HepG2 (cell line): Measurements from ENCODE around the gene IL32. TPM values are rescaled to one million over a fixed set of nuclear protein-coding genes. Genes with fewer than 3 reads are reported as not detected.
A peak's percentile ranks its signal among the peaks of the same experiment; 100 is the strongest.

ENCODE experiments used
- CCDC6 ChIP-seq: sonication (generic); formaldehyde crosslinking; IDR thresholded peaks from 2 replicates; pipeline ENCODE4 v1.8.1; 2022; ENCODE audit warnings: mild to moderate bottlenecking, missing genetic modification reagents, moderate library complexity
- CENPBD1 ChIP-seq: sonication (generic); formaldehyde crosslinking; IDR thresholded peaks from 2 replicates; pipeline ENCODE4 v1.8.0; 2022; ENCODE audit warnings: missing genetic modification reagents, low read depth, mild to moderate bottlenecking, borderline replicate concordance
- GATA4 ChIP-seq: sonication (generic); IDR thresholded peaks from 2 replicates; pipeline ENCODE4 v1.6.1; 2016; ENCODE audit warnings: antibody characterized with exemption, low read depth, borderline replicate concordance
- HNF1B ChIP-seq: sonication (generic); formaldehyde crosslinking; IDR thresholded peaks from 2 replicates; pipeline ENCODE4 v1.5.1; 2020; ENCODE audit warnings: mild to moderate bottlenecking, moderate library complexity, missing genetic modification reagents
- IRX3 ChIP-seq: sonication (generic); formaldehyde crosslinking; IDR thresholded peaks from 2 replicates; pipeline ENCODE4 v1.8.1; 2023; ENCODE audit warnings: mild to moderate bottlenecking, low read depth, missing genetic modification reagents, borderline replicate concordance
- KMT2A ChIP-seq: sonication (generic); formaldehyde crosslinking; IDR thresholded peaks from 2 replicates; pipeline ENCODE4 v1.4.0; 2020; ENCODE audit warnings: missing genetic modification reagents
- LRRFIP1 ChIP-seq: sonication (generic); formaldehyde crosslinking; conservative IDR thresholded peaks from 2 replicates; pipeline ENCODE4 v1.4.0; 2020; ENCODE audit warnings: missing genetic modification reagents
- MTF1 ChIP-seq: sonication (generic); formaldehyde crosslinking; IDR thresholded peaks from 2 replicates; pipeline ENCODE4 v1.5.0; 2020; ENCODE audit warnings: missing genetic modification reagents
- ONECUT2 ChIP-seq: sonication (generic); formaldehyde crosslinking; IDR thresholded peaks from 2 replicates; pipeline ENCODE4 v1.4.0; 2020; ENCODE audit warnings: missing genetic modification reagents
- TRAFD1 ChIP-seq: sonication (generic); formaldehyde crosslinking; IDR thresholded peaks from 2 replicates; pipeline ENCODE4 v1.5.1; 2020; ENCODE audit warnings: missing genetic modification reagents, mild to moderate bottlenecking, borderline replicate concordance
- TSC22D2 ChIP-seq: sonication (generic); formaldehyde crosslinking; IDR thresholded peaks from 2 replicates; pipeline ENCODE4 v1.5.1; 2020; ENCODE audit warnings: missing genetic modification reagents, mild to moderate bottlenecking, borderline replicate concordance
- ZBTB7B ChIP-seq: sonication (generic); formaldehyde crosslinking; IDR thresholded peaks from 2 replicates; pipeline ENCODE4 v1.4.0; 2020; ENCODE audit warnings: missing genetic modification reagents
- ZFP41 ChIP-seq: sonication (generic); formaldehyde crosslinking; IDR thresholded peaks from 2 replicates; pipeline ENCODE4 v1.4.0; 2020; ENCODE audit warnings: mild to moderate bottlenecking, missing genetic modification reagents, borderline replicate concordance
- ZGPAT ChIP-seq: IDR thresholded peaks from 2 replicates; pipeline ENCODE4 v1.6.1; 2016; ENCODE audit warnings: mild to moderate bottlenecking
- ZNF138 ChIP-seq: sonication (generic); formaldehyde crosslinking; IDR thresholded peaks from 2 replicates; pipeline ENCODE4 v1.5.0; 2020; ENCODE audit warnings: mild to moderate bottlenecking, low read depth, missing genetic modification reagents
- ZNF33A ChIP-seq: sonication (generic); formaldehyde crosslinking; IDR thresholded peaks from 2 replicates; pipeline ENCODE4 v1.5.1; 2020; ENCODE audit warnings: missing genetic modification reagents, mild to moderate bottlenecking, moderate library complexity, borderline replicate concordance
- ZNF432 ChIP-seq: sonication (generic); formaldehyde crosslinking; IDR thresholded peaks from 2 replicates; pipeline ENCODE4 v1.5.0; 2020; ENCODE audit warnings: missing genetic modification reagents, mild to moderate bottlenecking, borderline replicate concordance
- ZNF496 ChIP-seq: sonication (generic); formaldehyde crosslinking; IDR thresholded peaks from 2 replicates; pipeline ENCODE4 v1.8.1; 2023; ENCODE audit warnings: mild to moderate bottlenecking, moderate library complexity, missing genetic modification reagents; ENCODE audit not compliant: insufficient replicate concordance
- ZNF670 ChIP-seq: sonication (generic); formaldehyde crosslinking; IDR thresholded peaks from 2 replicates; pipeline ENCODE4 v1.8.0; 2022; ENCODE audit warnings: mild to moderate bottlenecking, missing genetic modification reagents, borderline replicate concordance
- ZNF777 ChIP-seq: sonication (generic); formaldehyde crosslinking; IDR thresholded peaks from 2 replicates; pipeline ENCODE4 v1.4.0; 2020; ENCODE audit warnings: missing genetic modification reagents
- ZNF839 ChIP-seq: sonication (generic); formaldehyde crosslinking; IDR thresholded peaks from 2 replicates; pipeline ENCODE4 v1.4.0; 2020; ENCODE audit warnings: missing genetic modification reagents, mild to moderate bottlenecking, borderline replicate concordance
- polyA plus RNA-seq, 8 experiments: library from polyadenylated mRNA; depleted of rRNA in 3 of 8; stranded (reverse) in 7 of 8; unstranded in 1 of 8; fragments of >200 nt; fragmentation: Illumina TruSeq in 4 of 8; extraction: Trizol in 4 of 8; gene quantifications; 2 replicates each; pipeline versions ENCODE4 v1.2.1 to v1.2.3, GENCODE V29; 2011 to 2016; ENCODE audit warnings: low read depth in 4 of 8, missing spikeins in 1 of 8, mixed read lengths in 1 of 8; ENCODE audit not compliant: insufficient read depth in 1 of 8
- total RNA-seq, 5 experiments: library from RNA; depleted of rRNA; stranded (reverse); fragments of >200 nt; fragmentation: Illumina TruSeq; extraction: Trizol; gene quantifications; 2 replicates each; pipeline ENCODE4 v1.2.3, GENCODE V29; 2016; ENCODE audit warnings: low read depth in 1 of 5

IL32 gene
- total and polyA plus RNA-seq, 2 of the 13 experiments (the other 11 are each of a cell fraction or from before 2014, with no cell fraction given) = 115 to 165 TPM

- TF ChIP-seq ZNF432 (CRISPR knock-in tag) = no peak
- TF ChIP-seq ZNF138 (CRISPR knock-in tag) = no peak
- no peak for TF ChIP-seq LRRFIP1
- TF ChIP-seq ZNF839 = no peak
- TF ChIP-seq MTF1 (CRISPR knock-in tag) = no peak
- peak; percentile 79; the same call in 1 of the 2 replicates for TF ChIP-seq TSC22D2 (CRISPR knock-in tag)
- no peak for TF ChIP-seq GATA4
- no peak for TF ChIP-seq IRX3 (CRISPR knock-in tag)
- no peak for TF ChIP-seq TRAFD1 (CRISPR knock-in tag)
- peak; percentile 77; the same call in 1 of the 2 replicates for TF ChIP-seq KMT2A (CRISPR knock-in tag)
- peak; percentile 83; the same call in 1 of the 2 replicates for TF ChIP-seq ZNF670 (CRISPR knock-in tag)
- peak; percentile 76; the same call in 1 of the 2 replicates for TF ChIP-seq HNF1B (CRISPR knock-in tag)
- TF ChIP-seq ZGPAT (CRISPR knock-in tag) = peak; percentile 83; the same call in 1 of the 2 replicates
- peak; percentile 49; the same call in 1 of the 2 replicates for TF ChIP-seq ZNF777 (CRISPR knock-in tag)
- no peak for TF ChIP-seq CENPBD1 (CRISPR knock-in tag)
- TF ChIP-seq CCDC6 (CRISPR knock-in tag) = no peak
- no peak for TF ChIP-seq ZNF496 (CRISPR knock-in tag)
- TF ChIP-seq ONECUT2 (CRISPR knock-in tag) = no peak
- peak; percentile 92 for TF ChIP-seq ZBTB7B
- TF ChIP-seq ZNF33A (CRISPR knock-in tag) = no peak
- TF ChIP-seq ZFP41 (CRISPR knock-in tag) = no peak
Observed at GRCh38 chr16:3106205-3106928, 40.9 kb downstream of the IL32 start (continued).
